Measurements from ENCODE around the gene SLC35D3. TPM values are rescaled to one million over a fixed set of nuclear protein-coding genes. Genes with fewer than 3 reads are reported as not detected.

Gene SLC35D3
- total and polyA plus RNA-seq, 2 donors (not counting 3 experiments of a cell fraction or from before 2014, with no cell fraction given) = not detected

DNA sequence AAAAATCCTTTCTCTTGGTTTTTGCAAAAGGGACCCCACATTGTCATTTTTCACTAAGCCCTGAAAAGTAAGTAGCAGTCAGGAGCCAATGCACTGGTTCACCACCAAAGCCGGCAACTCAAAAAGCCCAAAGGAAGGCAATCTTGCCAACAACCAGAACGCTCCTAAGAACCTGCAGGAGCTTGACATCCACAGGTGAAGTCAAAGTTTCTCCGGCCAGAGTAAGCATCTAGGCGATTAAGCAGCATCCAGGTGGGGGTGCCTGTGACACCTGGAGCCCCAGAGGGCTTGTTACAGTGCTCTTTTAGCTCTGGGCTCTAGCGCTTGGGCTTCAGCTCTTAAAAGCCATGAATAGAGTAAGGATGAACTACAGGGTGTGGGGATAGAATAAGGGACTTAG, 36.1 kb downstream of the SLC35D3 start:
- intact Hi-C loops (cut with micrococcal nuclease) (no loop called here), dilution Hi-C loops (cut with MboI; ENCODE audit: extremely low pct_ligation_motif_present, low sequenced_read_pairs) (no loop called here)
- no peaks in the 10 kb centered on the region for H3K79me2 ChIP-seq (ENCODE audit: control insufficient read depth, insufficient read depth, low read length)
- no peak for TF ChIP-seq GATA2 (IDR thresholded peaks at IDR 0.05; ENCODE audit: insufficient read depth, insufficient read length, low read depth, low read length)
- TF ChIP-seq POLR2AphosphoS5 (IDR thresholded peaks at IDR 0.05; ENCODE audit: insufficient read depth, low read depth, low read length) = no peak
- TF ChIP-seq CTCF (IDR thresholded peaks at IDR 0.05; ENCODE audit: extremely low read depth in 1 of 2, insufficient read depth in 1 of 2, low read depth in 1 of 2, low read length in 2 of 2) = no peak
- TF ChIP-seq EZH2 (IDR thresholded peaks at IDR 0.05; ENCODE audit: borderline replicate concordance, low read depth, low read length, severe bottlenecking) = no peak
- no peak for TF ChIP-seq JUN (IDR thresholded peaks at IDR 0.05; ENCODE audit: borderline replicate concordance, insufficient read depth, insufficient read length, low read depth)
- TF ChIP-seq, protein P1, sequence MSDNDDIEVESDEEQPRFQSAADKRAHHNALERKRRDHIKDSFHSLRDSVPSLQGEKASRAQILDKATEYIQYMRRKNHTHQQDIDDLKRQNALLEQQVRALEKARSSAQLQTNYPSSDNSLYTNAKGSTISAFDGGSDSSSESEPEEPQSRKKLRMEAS (IDR thresholded peaks at IDR 0.05; ENCODE audit: insufficient read depth, insufficient read length) = no peak
- no peak for TF ChIP-seq POLR2A (IDR thresholded peaks at IDR 0.05; ENCODE audit: low read depth, low read length)
- TF ChIP-seq MYC (IDR thresholded peaks at IDR 0.05; ENCODE audit: low read depth, low read length) = no peak
- TF ChIP-seq FOS (IDR thresholded peaks at IDR 0.05; ENCODE audit: borderline replicate concordance, insufficient read depth, low read length) = no peak
- no peak overlapping the region for H3K4me2 ChIP-seq (ENCODE audit: insufficient read depth, low read length)
- ChIA-PET CTCF (no interaction called here), POLR2A (no interaction called here)
- H4K20me1 ChIP-seq (replicated peaks; ENCODE audit: control insufficient read depth, extremely low read depth, insufficient read depth, low read length) = no peaks in the 10 kb centered on the region
- no peak overlapping the region for H3K4me3 ChIP-seq (replicated peaks in 1 of 3; ENCODE audit: insufficient read depth in 1 of 3, low read depth in 1 of 3, low read length in 3 of 3)
- no peak overlapping the region for H3K9ac ChIP-seq (replicated peaks; ENCODE audit: extremely low read depth, insufficient read depth, low read length)
- no peaks in the 10 kb centered on the region for H3K9me3 ChIP-seq (replicated peaks; ENCODE audit: control insufficient read depth, insufficient read depth, low read length)
- no peak overlapping the region for H3K27ac ChIP-seq (ENCODE audit: insufficient read depth, low read depth, low read length)
- DNase-seq (ENCODE audit: low read depth, low spot score) (no peak), FAIRE-seq (no peak)
- H3K27me3 ChIP-seq (ENCODE audit: control insufficient read depth in 2 of 2, insufficient read depth in 2 of 2, low read length in 2 of 2) = no peaks in the 10 kb centered on the region
- peaks cover 2% of the 10 kb centered on the region for H3K9me1 ChIP-seq (replicated peaks; ENCODE audit: control insufficient read depth, extremely low read depth, insufficient read depth, low read length)
- no peaks in the 10 kb centered on the region for H3K36me3 ChIP-seq (ENCODE audit: control insufficient read depth in 2 of 2, extremely low read depth in 1 of 2, insufficient read depth in 2 of 2, low read length in 2 of 2)
- peaks cover 2% of the 10 kb centered on the region for H3K4me1 ChIP-seq (ENCODE audit: control insufficient read depth, extremely low read depth, insufficient read depth, low read length)
- H2AFZ ChIP-seq (ENCODE audit: low read depth, low read length) = no peak overlapping the region
- BruUV-seq (replicated peaks) = no TSS peak

All from endothelial cell of umbilical vein (primary cell).